Measurements from ENCODE around the gene GAK.
"Not testable (repeated sequence)": the region's sequence is repeated elsewhere in the genome, so short reads cannot be mapped to it uniquely, and the experiment has no call there.

GAK gene

DNA sequence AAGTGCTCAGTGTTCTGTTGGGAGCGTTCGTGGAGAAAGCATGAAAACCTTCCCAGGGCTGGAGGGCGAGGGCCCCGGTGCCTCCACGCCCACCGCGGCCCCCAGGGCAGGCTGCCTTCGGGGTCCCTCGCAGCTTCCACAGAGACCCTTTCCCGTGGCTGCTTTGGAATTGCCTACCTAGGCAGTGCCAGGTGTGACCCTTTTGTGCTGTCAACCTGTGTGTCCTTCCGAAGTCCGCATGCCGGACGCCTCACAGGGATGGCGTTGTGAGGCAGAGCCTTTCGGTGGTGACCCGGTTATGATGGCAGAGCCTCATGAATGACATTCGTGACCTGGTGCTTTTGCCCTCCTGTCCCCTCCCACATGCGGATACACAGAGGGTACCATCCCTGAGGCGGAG is 17.5 kb upstream of the GAK start:
- Mint-ChIP-seq H3K4me1 (ENCODE audit: low read depth) (no peaks in the 10 kb centered on the region), H3K36me3 (ENCODE audit: low read depth) (no peaks in the 10 kb centered on the region), H3K9me3 (no peaks in the 10 kb centered on the region), H3K27ac (no peak overlapping the region), H3K4me3 (no peak overlapping the region), H3K27me3 (no peaks in the 10 kb centered on the region)

DNA sequence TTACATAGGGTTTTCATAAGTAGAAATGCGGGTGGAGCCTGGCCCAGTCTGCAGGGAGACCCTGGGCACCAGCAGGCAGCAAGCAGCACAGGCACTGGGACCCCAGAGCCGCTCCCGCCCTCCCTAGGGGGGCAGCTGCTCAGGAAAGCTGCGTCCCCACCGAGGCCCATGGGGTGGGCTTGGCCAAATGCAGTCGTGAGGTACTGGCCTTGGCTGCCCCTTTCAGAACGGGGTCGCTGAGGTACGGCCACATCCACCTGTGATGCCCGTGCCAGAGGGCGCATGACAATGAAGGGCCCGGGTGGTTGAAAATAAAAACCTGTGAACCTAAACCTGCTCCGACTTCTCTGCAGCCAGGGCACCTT is 16.8 kb upstream of the GAK start:
- H3K36me3 Mint-ChIP-seq (ENCODE audit: low read depth): no peaks in the 10 kb centered on the region
- no peak overlapping the region for H3K27ac Mint-ChIP-seq
- H3K4me3 Mint-ChIP-seq: no peak overlapping the region
- no peaks in the 10 kb centered on the region for H3K4me1 Mint-ChIP-seq (ENCODE audit: low read depth)
- no peaks in the 10 kb centered on the region for H3K27me3 Mint-ChIP-seq
- H3K9me3 Mint-ChIP-seq: no peaks in the 10 kb centered on the region

DNA sequence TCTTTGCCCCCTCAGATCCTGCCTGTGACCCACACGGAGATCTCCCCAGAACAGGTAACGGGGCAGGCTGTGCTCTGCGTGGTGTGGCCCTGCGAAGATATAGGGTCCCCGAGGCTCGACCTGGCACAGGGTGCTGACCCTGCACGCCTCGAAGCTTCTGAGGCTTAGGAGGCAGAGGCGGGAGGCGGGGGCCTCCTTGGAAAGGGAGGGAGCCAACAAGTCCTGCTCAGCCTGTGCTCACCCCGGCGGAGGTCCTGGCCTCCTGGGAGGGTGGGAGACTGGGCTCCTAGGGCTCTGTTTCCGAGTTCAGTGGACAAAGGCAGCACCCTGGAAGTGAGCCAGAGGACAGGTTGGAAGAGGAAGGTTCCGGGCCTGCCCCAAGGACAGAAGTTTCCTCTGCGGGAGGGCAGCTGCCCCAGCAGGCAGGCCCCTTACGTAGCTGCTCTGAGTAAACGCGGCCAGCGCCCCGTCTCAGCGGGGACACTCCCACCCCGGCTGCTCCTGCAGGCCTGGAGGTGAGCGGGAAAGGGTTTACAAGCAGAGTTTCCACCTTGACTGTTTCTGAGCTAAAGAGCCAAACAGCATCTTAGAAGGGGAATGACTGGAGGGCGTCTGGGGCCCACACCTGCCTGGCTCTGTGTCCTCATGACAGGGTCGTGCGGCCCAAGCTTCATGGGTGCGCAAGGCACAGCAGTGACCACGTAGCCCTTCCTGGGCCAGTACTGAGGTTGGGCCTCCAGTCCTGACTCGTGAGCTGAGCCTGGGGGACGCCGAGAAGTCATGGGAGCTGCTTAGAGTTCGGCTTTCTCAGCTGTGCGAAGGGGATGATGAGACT is 16.2 kb upstream of the GAK start:
- H3K4me1 Mint-ChIP-seq (ENCODE audit: low read depth): no peaks in the 10 kb centered on the region
- no peaks in the 10 kb centered on the region for H3K9me3 Mint-ChIP-seq
- no peak overlapping the region for H3K4me3 Mint-ChIP-seq
- no peak overlapping the region for H3K27ac Mint-ChIP-seq
- H3K27me3 Mint-ChIP-seq: no peaks in the 10 kb centered on the region
- no peaks in the 10 kb centered on the region for H3K36me3 Mint-ChIP-seq (ENCODE audit: low read depth)

DNA sequence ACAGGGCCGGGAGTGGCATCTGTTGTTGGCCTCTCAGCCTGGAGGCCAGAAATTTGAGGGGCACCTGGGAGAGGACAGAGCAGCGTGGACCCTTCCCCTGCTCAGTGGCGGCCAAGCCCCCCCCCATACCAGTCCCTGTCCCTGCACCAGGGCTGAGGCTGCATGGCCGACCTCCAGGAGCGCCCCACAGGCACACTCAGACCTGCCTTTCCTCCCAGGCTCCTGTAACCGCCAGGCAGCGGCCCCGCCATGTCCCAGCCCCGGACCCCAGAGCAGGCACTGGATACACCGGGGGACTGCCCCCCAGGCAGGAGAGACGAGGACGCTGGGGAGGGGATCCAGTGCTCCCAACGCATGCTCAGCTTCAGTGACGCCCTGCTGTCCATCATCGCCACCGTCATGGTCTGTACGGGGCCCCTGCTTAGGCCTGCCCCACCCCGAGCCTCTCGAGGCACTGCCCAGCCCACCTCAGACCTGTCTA is 15.4 kb upstream of the GAK start:
- Mint-ChIP-seq H3K9me3 (no peaks in the 10 kb centered on the region), H3K4me1 (ENCODE audit: low read depth) (no peaks in the 10 kb centered on the region), H3K27me3 (no peaks in the 10 kb centered on the region), H3K36me3 (ENCODE audit: low read depth) (peaks cover 4% of the 10 kb centered on the region), H3K27ac (no peak overlapping the region), H3K4me3 (no peak overlapping the region)

DNA sequence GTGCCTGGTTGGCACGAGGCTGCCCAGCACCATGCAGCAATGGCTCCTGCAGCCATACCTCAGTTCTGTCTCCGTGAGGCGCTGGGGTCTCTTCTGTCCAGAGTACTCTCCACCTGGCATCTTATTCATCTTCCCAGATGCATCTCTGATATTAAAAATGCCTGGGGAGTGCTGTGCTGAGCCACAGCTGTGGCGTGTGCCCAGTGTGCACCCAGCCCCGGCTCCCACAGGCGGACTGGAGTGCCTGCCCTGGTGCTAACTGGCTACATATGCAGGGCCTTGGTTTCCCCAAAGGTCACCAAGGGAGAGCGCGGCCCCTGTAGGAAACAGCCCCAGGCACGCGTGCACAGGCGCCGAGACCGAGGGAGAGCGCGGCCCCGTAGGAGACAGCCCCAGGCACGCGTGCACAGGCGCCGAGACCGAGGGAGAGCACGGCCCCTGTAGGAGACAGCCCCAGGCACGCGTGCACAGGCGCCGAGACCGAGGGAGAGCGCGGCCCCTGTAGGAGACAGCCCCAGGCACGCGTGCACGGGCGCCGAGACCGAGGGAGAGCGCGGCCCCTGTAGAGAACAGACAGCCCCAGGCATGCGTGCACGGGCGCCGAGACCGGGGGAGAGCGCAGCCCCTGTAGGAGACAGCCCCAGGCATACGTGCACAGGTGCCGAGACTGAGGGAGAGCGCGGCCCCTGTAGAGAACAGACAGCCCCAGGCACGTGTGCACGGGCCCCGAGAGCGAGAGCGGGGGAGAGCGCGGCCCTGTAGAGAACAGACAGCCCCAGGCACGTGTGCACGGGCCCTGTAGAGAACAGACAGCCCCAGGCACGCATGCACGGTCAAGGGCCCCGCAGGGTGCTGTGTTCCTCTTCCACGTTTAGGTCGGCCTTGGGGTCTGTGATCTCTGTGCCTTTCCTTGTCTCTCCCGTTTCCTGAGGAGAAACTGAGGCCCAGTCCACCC is 14.7 kb upstream of the GAK start:
- no peaks in the 10 kb centered on the region for H3K4me1 Mint-ChIP-seq (ENCODE audit: low read depth)
- no peaks in the 10 kb centered on the region for H3K27me3 Mint-ChIP-seq
- no peak overlapping the region for H3K27ac Mint-ChIP-seq
- H3K9me3 Mint-ChIP-seq: no peaks in the 10 kb centered on the region
- H3K36me3 Mint-ChIP-seq (ENCODE audit: low read depth): peaks cover 4% of the 10 kb centered on the region
- H3K4me3 Mint-ChIP-seq: no peak overlapping the region

DNA sequence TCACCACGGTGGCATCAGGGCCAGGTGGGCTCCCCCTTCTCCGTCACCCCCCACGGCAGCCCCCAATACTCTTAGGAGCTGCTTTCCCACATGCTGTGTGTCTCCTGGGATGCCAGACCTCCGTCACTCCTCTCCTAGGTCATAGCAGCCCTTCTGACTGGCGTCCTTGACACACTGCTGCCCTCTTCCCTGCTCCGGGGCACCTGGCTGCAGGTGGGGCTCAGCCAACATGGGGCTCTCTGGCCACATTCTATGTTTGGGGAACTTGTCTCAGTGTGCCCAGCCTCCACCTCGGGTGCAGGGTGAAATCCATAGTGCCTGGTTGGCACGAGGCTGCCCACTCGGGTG is 14.0 kb upstream of the GAK start:
- no peak overlapping the region for H3K4me3 Mint-ChIP-seq
- no peaks in the 10 kb centered on the region for H3K27me3 Mint-ChIP-seq
- H3K27ac Mint-ChIP-seq: no peak overlapping the region
- no peaks in the 10 kb centered on the region for H3K9me3 Mint-ChIP-seq
- H3K36me3 Mint-ChIP-seq (ENCODE audit: low read depth): peaks cover 4% of the 10 kb centered on the region
- H3K4me1 Mint-ChIP-seq (ENCODE audit: low read depth): no peaks in the 10 kb centered on the region

DNA sequence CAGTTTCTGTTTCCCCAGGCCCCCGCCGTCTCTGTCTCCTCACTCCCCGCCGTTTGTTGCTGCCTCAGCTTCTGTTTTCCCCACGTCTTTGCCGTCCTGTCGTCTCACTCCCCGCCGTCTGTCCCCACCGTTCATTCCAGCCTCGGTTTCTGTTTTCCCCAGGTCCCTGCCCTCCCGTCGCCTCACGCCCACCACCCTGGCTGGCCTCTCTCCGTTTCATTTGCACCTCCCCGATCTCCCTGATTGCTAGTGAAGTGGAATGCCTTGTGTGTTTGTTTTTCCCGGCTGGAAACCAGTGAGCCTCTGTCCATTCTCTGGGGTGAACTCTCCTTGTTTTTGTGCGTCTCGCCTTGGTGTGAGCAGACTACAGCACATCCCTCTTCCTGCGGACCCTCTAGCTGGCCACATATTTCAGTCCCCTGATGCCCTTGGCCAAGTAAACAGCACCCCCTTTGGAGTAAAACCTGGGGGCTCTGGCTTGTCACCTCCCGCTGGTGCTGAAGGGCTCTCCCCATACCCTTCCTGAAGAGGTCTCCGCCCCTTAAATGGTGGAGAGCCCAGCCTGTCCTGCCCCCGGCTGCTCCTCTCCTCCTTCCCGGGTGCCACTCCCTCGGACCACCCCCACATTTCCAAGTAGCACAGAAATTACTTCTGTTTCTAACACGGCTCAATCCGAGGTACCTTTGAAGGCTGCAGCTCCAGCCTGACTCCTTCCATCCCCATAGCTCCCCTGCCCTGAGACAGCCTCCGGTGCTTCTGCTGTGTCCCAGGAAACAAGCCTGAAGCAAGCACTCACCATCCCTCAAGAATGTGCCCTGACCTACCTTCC is 13.4 kb upstream of the GAK start:
- Mint-ChIP-seq H3K4me3 (no peak overlapping the region), H3K27ac (no peak overlapping the region), H3K27me3 (no peaks in the 10 kb centered on the region), H3K9me3 (no peaks in the 10 kb centered on the region), H3K4me1 (ENCODE audit: low read depth) (no peaks in the 10 kb centered on the region), H3K36me3 (ENCODE audit: low read depth) (peaks cover 4% of the 10 kb centered on the region)

DNA sequence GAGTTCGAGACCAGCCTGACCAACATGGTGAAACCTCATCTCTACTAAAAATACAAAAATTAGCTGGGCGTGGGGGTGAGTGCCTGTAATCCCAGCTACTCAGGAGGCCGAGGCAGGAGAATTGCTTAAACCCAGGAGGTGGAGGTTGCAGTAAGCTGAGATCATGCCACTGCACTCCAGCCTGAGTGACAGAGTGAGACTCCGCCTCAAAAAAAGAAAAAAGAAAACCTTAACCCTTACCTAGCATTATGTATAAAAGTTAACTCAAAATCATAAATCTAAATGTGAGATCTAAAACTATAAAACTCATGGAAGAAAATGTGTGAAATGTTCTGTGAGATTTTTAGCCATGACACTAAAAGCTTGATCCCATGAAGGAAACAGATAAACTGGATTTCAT is 7.4 kb upstream of the GAK start:
- H3K9me3 Mint-ChIP-seq; H3K36me3 Mint-ChIP-seq (ENCODE audit: low read depth); H3K4me3 Mint-ChIP-seq; H3K27ac Mint-ChIP-seq; H3K27me3 Mint-ChIP-seq: not testable (repeated sequence)
- peaks cover 12% of the 10 kb centered on the region for H3K4me1 Mint-ChIP-seq (ENCODE audit: low read depth)

DNA sequence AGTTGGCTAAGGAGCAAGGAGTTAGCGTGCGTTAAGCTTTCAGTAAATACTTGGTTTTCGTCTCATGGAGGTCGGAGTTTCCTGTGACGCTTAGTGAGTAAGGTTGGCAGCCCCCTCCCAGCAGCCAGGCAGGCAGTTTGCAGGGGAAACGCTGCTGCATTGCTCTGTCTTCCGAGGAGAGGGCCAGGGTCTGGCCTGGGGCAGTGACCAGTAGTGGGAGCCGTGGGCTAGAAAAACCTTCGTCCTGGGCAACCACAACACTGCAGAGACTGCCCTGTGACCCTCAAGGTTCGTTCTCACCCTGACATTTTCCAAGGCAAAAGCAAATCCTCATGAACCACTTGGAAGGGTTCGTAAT is 576 bp upstream of the GAK start:
- Mint-ChIP-seq H3K4me1 (ENCODE audit: low read depth) (peaks cover 61% of the 10 kb centered on the region), H3K27ac (peak overlapping the region; percentile 96), H3K4me3 (peak overlapping the region; percentile 98), H3K36me3 (ENCODE audit: low read depth) (no peaks in the 10 kb centered on the region), H3K9me3 (no peaks in the 10 kb centered on the region), H3K27me3 (no peaks in the 10 kb centered on the region)

DNA sequence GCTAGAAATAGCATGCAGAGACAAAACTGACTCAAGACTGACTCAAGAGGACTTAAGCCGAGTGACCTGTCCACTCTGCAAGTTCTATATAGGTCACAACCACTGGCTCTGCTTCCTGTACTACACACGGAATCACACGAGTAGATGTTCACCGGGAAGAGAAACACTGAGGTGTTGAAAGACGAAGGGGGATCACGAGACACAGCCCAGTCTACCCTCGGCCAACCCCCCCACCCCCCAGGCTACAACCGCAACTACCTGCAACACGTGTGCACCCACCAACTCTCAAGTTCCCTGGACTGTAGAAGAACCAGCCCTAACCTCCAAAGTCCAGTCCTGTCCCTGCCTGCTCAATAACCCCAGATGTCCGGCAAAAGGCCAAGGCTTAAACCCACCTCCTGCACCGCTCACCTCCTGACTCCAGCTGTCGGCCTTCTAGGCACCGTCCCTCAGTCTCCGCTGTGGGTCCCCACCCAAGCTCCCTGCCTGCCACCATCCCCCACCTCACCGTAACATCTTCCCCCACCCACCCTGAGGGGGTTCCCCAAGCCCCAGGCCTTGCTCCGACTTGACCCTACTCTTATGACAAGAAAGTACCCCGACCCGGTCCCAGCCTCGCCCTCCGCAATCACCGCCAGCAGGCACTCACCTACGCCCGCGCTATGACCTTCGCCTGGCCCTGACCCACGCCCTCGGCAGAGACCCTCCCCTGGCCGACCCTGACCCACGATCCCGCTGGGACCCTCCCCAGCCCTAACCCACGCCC is 739 bp downstream of the GAK start:
- peak overlapping the region; percentile 98 for H3K4me3 Mint-ChIP-seq
- no peaks in the 10 kb centered on the region for H3K36me3 Mint-ChIP-seq (ENCODE audit: low read depth)
- H3K4me1 Mint-ChIP-seq (ENCODE audit: low read depth): peaks cover 62% of the 10 kb centered on the region
- no peaks in the 10 kb centered on the region for H3K9me3 Mint-ChIP-seq
- H3K27me3 Mint-ChIP-seq: no peaks in the 10 kb centered on the region
- peak overlapping the region; percentile 96 for H3K27ac Mint-ChIP-seq

DNA sequence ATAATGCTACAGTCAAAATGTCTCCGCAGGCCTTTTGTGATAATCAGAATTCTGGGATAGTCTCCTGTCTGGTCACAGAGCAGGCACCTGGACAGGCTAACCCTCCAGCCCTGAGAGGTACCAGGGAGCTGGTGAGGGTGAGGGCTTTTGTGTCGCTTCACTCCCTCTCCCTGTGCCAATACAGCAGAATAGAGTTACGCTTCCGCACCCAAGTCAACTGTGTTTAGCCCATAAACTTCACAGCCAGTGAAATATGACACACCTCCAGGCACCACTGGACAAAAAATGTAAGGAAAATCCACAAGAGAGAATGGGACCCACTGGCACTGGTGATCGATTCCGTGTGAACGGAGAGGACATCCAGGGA is 1.3 kb downstream of the GAK start:
- Mint-ChIP-seq H3K27ac (peak overlapping the region; percentile 96), H3K4me3 (peak overlapping the region; percentile 98), H3K9me3 (no peaks in the 10 kb centered on the region), H3K36me3 (ENCODE audit: low read depth) (no peaks in the 10 kb centered on the region), H3K27me3 (no peaks in the 10 kb centered on the region), H3K4me1 (ENCODE audit: low read depth) (peaks cover 62% of the 10 kb centered on the region)

DNA sequence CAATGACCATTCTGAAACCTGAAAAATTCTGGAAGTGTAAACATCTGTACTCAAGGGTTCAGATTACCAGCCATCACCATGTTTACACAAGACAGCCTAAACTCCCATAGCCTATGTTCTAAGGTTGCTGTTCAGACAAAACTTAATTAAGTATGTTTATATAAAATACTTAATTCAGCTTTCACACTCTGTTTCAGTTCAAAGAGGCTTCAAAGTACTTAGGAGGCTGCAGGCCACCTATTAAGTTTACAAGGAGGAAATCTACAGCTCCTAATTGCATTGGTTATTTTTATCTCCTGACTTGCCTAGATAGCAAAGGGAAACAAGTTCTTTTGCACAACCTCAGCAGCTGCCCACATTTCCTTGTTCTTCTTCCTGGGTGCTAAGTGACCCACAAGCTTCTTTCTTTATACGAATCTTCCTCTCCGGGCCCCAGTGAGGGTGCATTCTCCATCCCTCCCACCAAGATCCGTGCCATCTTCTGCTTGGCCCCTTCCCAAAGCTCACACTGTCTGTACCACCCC is 2.0 kb downstream of the GAK start:
- Mint-ChIP-seq H3K27ac (peak overlapping the region; percentile 96), H3K9me3 (no peaks in the 10 kb centered on the region)

DNA sequence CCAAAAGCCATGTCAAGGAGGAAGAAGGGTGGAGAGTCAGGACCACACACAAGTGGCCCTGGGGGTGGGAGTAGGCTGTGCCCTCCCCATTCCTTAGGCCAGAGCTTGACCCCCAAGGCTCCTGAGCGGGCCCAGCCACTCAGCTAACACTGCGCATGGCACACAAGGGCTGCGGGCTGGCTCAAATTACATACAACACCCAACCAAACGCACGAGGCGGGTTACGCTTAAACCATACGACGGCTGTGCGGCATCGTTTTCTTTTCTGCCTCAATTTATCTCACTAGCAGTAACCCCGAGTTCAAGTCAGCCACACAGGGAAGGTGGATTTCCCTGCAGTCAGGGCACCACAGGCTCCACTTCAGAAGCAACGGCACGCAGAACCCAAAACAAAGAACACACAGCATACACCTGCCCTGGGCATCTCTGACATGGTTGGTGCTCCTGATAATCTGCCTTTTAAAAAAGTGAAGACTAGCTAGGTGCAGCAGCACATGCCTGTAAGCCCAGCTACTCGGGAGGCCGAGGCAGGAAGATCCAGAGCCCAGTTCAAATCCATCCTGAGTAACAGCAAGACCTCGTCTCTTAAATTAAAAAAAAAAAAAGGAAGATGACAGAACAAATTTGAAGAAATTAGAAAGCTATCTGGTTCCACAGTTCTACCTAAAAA is 2.9 kb downstream of the GAK start:
- Mint-ChIP-seq H3K27me3 (no peaks in the 10 kb centered on the region), H3K27ac (peak overlapping the region; percentile 12), H3K4me3 (peak overlapping the region; percentile 23), H3K4me1 (ENCODE audit: low read depth) (peaks cover 71% of the 10 kb centered on the region), H3K36me3 (ENCODE audit: low read depth) (no peaks in the 10 kb centered on the region), H3K9me3 (no peaks in the 10 kb centered on the region)

More for the DNA sequence above, 2.0 kb downstream of the GAK start:
- Mint-ChIP-seq H3K36me3 (ENCODE audit: low read depth) (no peaks in the 10 kb centered on the region), H3K4me3 (peak overlapping the region; percentile 98), H3K4me1 (ENCODE audit: low read depth) (peaks cover 64% of the 10 kb centered on the region), H3K27me3 (no peaks in the 10 kb centered on the region)

DNA sequence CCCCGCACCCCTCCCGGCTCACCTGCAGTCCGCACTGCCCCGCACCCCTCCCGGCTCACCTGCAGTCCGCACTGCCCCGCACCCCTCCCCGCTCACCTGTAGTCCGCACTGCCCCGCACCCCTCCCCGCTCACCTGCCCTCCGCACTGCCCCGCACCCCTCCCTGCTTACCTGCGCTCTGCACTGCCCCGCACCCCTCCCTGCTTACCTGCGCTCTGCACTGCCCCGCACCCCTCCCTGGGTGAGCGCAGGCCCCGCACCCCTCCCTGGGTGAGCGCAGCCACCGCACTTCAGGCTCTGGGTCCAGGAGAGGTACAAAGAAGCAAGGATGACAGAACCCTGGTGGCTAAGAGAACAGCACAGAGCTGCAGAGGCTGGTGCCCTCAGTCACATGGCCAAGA is 4.5 kb downstream of the GAK start:
- H3K4me1 Mint-ChIP-seq (ENCODE audit: low read depth): peaks cover 76% of the 10 kb centered on the region
- not testable (repeated sequence) for H3K36me3 Mint-ChIP-seq (ENCODE audit: low read depth); H3K9me3 Mint-ChIP-seq; H3K4me3 Mint-ChIP-seq; H3K27me3 Mint-ChIP-seq; H3K27ac Mint-ChIP-seq

All from stimulated activated naive CD8-positive, alpha-beta T cell treated with anti-CD3 and anti-CD28 coated beads, Interleukin-15, Interleukin-2, amounts not matched to agents 100 ng/mL and 50 ng/mL, for 24 hours (primary cell).